Frontal cortex (tissue), 4 donors: Measurements from ENCODE around the gene L3MBTL1. TPM values are rescaled to one million over a fixed set of nuclear protein-coding genes. Genes with fewer than 3 reads are reported as not detected.
"Not testable (repeated sequence)": the region's sequence is repeated elsewhere in the genome, so short reads cannot be mapped to it uniquely, and the experiment has no call there.

Experiments used
- DNase-seq, 2 donors: peaks; one replicate each; pipeline ENCODE4 v3.0.0; 2012; ENCODE audit warnings: low spot score in 2 of 2
- FAIRE-seq: peaks from 2 replicates; lab custom pipeline; 2012; peaks lifted over from hg19 to GRCh38; lab: Jason Lieb, UNC
- small RNA-seq: library from RNA; depleted of rRNA; stranded (forward); fragments of <200 nt; gene quantifications from one replicate; pipeline ENCODE3, GENCODE V24; 2014
- total RNA-seq: library from RNA; depleted of rRNA; stranded (reverse); fragments of >200 nt; gene quantifications from one replicate; pipeline ENCODE4 v1.2.3, GENCODE V29; 2014
- donor health status: control.
- donor health status: control.
- donor health status: control.

Gene L3MBTL1
- total RNA-seq, 1 donor from 2014 or later: 16.3 TPM

DNA sequence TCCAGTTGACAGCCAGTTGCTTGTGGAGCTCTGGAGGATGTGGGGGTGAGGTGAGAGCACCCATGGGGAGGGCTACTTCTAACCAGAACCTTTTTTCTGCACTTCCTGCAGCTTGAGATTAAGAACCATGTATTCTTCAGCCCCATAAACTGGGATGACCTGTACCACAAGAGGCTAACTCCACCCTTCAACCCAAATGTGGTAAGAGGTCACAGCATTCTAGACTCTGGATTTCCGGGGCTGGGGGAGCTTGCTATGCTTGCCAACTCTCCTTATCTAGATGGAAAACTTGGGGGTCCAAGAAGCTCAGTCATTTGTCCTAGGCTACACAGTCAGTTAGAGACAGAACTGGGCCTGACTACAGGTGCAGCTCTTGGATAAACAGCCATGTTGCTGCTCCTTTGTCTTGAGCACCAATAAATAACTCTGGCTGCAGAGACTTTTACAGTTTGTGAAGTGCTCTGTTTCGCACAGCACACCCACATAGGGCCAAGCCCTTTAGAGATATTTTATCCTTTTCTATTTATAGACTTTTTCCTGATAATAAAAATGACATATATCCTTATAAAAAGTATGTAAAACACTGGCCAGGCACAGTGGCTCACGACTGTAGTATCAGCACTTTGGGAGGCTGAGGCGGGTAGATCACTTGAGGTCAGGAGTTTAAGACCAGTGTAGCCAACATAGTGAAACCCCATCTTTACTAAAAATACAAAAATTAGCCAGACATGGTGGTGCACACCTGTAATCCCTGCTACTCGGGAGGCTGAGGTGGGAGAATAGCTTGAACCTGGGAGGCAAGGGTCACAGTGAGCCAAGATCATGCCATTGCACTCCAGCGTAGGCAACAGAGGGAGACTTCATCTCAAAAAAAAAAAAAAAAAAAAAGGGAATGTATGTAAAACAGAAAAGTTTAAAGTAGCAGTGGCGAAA, 72.6 kb downstream of the L3MBTL1 start:
- FAIRE-seq (no peak), DNase-seq (no peak)

DNA sequence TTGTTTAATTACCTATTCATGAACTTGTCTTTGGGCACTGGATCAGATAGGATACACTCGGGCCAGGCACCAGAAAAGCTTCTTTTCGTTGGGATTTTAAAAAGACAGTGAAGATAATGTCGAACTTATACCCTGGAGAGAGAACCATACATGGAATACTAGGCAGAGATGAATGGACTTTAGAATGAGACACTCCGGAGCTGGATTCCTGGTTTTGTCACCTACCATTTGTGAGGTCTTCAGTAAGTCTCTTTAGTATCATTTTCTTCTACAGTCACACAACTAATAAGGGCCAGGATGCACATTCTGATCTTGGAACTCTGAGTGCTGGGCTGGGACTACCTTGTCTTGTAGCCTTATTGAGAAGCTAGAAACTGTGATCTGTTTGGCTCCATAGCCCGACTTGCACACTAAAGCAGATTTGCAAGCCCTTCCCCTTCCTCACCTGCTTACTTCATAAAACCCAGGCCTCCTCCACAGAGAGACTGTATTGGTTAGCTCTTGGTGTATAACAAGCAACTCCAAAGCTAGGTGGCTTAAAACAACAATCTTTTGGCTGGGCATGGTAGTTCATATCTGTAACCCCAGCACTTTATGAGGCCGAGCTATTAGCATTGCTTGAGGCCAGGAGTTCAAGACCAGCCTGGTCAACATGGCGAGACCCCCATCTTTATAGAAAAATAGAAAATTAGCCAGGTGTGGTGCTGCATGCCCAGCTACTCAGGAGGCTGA, 75.8 kb downstream of the L3MBTL1 start:
- FAIRE-seq: no peak
- DNase-seq: no peak

DNA sequence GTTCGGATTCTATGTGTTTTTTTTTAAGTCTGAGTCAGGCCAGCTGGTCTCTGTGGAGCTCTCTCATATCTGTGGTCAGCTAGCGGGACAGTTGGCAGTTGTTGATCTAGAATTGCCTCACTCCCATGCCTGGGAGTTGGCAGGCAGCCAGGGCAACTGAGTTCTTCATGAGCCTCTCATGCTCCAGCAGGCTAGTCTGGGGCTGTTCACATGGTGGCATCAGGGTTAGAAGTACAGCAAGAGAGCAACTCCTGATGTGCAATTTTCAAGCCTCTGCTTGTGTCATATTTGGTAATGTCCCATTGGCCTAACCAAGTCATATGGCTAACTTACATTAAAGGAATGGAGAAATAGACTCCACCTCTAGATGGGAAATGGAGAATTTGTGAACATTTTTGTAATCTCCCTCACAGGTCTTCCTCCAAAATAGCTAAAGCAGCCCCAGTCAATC, 76.5 kb downstream of the L3MBTL1 start:
- DNase-seq: no peak
- FAIRE-seq: no peak

DNA sequence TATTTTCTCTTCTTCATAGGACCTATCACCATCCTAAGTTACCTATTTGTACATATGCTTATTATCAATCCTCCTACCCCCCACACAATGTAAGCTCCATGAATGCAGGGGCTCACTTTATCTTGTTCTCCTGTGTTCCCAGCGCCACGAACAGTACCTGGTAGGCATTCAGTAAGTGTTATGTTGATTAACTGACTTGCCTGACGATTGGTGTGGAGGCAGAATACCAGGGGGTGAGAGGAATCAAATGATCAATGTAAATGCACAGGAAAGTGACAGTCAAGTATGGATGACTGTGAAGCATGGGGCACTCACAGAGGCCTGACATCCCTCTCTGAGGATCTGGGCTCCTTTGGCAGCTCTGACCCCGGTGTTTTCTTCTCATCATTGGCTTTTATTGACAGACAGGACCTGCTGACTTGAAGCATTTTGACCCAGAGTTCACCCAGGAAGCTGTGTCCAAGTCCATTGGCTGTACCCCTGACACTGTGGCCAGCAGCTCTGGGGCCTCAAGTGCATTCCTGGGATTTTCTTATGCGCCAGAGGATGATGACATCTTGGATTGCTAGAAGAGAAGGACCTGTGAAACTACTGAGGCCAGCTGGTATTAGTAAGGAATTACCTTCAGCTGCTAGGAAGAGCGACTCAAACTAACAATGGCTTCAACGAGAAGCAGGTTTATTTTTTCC, 77.1 kb downstream of the L3MBTL1 start:
- FAIRE-seq (no peak), DNase-seq (no peak)

DNA sequence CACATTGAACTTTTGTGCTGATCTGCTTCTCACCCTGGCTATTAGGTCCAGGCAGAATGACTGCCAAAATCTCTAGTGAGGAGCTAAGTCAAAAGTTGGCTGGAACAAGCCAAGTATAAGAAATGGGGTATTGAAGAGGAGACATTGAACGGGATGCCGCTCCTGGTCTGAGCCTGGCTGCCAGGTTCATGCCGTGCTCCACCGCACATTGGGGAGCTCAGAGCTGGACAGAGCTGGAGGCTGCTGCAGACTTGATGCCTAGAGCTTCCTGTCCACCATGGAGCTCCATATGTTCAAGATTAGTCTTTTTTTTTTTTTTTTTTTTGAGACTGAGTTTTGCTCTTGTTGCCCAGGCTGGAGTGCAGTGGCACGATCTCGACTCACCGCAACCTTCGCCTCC, 79.1 kb downstream of the L3MBTL1 start:
- FAIRE-seq (no peak), DNase-seq (no peak)

DNA sequence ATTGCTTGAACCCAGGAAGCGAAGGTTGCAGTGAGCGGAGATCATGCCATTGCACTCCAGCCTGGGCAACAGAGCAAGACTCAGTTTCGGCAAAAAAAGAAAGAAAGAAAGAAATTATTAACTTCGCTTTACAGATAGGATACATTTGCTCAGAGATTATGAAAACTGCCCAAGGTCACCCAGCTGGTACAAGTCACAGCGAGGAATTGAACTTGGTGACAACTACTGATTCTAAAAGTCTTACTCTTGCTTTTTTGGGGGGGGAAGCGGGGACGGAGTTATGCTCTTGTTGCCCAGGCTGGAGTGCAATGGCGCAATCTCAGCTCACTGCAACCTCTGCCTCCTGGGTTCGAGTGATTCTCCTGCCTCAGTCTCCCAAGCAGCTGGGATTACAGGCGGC, 81.0 kb downstream of the L3MBTL1 start:
- not testable (repeated sequence) for DNase-seq, FAIRE-seq

DNA sequence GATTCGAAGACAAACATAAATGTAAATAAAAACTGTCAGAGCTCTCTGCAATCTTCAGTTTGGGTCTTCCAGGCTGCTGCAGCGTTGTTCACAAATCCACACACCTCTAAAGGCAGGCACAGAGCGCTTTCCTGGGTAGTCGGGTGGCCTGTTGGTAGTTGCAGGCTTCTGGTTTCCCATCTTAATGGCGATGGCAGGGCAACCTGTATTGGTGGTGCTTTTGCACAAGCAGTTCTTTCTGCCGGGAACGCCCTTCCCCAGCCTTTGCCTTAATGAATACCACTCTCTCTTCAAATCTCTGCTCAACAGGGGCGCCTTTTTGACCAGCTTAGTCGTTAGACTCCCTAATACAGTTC, 82.5 kb downstream of the L3MBTL1 start:
- FAIRE-seq: no peak
- peak in 1 of 2 donors; percentile 24 for DNase-seq

DNA sequence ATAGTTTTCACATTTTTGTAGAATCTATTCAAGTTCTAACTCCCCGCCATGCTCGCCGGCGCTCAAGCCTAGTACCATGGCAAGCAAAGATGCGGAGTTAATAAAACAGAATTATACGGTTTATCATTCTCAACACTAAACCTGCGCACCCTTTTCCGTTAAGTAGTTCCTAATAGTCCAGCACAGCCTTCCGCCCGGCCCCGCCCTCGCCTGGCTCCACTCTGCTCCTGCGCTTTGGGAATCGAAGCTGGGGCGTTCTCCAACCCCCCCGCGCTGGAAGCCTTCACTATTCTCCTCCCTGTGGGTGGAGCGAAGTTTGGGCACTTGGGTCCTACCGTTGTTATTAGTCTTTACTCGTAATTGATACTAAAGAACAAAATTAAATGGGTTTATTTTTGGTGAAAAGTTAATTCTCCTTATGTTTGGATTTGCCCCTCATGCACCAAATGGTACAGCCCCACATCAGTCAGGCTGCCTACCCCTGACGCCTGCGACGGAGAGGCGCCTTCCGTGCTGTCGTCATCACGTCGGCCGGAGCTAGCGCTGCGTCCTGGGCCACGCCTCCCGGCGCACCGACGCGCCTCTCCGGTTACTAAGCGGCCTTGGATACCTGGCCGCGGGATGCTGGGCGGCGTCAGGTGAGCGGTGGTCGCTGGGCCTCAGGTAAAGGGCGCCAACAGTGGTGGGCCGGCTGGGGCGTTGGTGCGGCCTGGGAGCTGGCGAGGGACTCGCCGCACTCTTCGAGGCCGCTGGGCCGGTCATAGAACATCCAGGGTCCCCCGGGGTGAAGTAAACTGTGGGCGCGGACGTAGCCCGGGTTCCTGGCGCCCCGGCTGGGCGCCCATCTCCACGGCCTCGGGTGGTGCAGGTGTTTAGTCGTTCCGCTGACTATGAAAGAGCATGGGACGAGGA, 83.2 kb downstream of the L3MBTL1 start, which contains the start of gene IFT52:
Gene IFT52, plus strand, starts transcription at position 546 of the 912 bp plus-strand sequence. CDS start 3,762 bp downstream, outside the sequence.
- FAIRE-seq (no peak), DNase-seq (peak; percentile 86 to 91)

Small RNA genes within 50 kb of the gene (small RNA-seq; reads per million reads assigned to genes)
- gene RNU6-1251P: not detected

Other genes starting within 250 kb of the L3MBTL1 start
- 44.0 TPM for gene SRSF6, start 49.8 kb upstream of the L3MBTL1 start, total RNA-seq
- 0.41 TPM for gene SGK2, start 51.3 kb downstream of the L3MBTL1 start, total RNA-seq
- gene IFT52, start 83.2 kb downstream of the L3MBTL1 start, total RNA-seq: 86.0 TPM
- 0.41 TPM for gene MYBL2, start 159.4 kb downstream of the L3MBTL1 start, total RNA-seq
- not detected for gene GTSF1L, start 219.3 kb downstream of the L3MBTL1 start, total RNA-seq